ENCODE results near the gene MILR1. TPM values are rescaled to one million over a fixed set of nuclear protein-coding genes. Genes with fewer than 3 reads are reported as not detected.
"Not testable (repeated sequence)": the region's sequence is repeated elsewhere in the genome, so short reads cannot be mapped to it uniquely, and the experiment has no call there.

The MILR1 gene
- total RNA-seq, 1 donor from 2014 or later, result 19.6 TPM

DNA sequence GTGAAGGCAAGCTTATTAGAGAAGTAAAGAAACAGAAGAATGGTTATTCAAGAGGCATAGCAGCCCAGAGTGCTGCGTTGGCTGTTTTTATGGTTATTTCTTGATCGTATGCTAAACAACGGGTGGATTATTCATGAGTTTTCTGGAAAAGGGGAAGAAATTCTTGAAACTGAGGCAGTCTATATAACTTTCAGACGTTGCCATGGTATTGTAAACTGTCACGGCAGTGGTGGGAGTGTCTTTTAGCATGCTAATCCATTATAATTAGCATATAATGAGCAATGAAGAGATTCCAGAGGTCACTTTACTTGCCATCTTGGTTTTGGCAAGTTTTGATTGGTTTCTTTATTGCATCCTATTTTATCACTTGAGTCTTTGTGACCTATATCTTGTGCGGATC lies 17.4 kb upstream of the MILR1 start:
- intact Hi-C loops (cut with DNase I), result no loop called here
- Histone ChIP-seq H3K27me3 (ENCODE audit: low read depth) (no peaks in the 10 kb centered on the region), H3K36me3 (no peaks in the 10 kb centered on the region), H3K9me3 (no peaks in the 10 kb centered on the region), H3K27ac (no peak overlapping the region), H3K4me3 (no peak overlapping the region), H3K4me1 (no peaks in the 10 kb centered on the region)
- TF ChIP-seq, protein P1, sequence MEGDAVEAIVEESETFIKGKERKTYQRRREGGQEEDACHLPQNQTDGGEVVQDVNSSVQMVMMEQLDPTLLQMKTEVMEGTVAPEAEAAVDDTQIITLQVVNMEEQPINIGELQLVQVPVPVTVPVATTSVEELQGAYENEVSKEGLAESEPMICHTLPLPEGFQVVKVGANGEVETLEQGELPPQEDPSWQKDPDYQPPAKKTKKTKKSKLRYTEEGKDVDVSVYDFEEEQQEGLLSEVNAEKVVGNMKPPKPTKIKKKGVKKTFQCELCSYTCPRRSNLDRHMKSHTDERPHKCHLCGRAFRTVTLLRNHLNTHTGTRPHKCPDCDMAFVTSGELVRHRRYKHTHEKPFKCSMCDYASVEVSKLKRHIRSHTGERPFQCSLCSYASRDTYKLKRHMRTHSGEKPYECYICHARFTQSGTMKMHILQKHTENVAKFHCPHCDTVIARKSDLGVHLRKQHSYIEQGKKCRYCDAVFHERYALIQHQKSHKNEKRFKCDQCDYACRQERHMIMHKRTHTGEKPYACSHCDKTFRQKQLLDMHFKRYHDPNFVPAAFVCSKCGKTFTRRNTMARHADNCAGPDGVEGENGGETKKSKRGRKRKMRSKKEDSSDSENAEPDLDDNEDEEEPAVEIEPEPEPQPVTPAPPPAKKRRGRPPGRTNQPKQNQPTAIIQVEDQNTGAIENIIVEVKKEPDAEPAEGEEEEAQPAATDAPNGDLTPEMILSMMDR (IDR thresholded peaks at IDR 0.05), result no peak
- ATAC-seq (no peak), DNase-seq (no peak)

DNA sequence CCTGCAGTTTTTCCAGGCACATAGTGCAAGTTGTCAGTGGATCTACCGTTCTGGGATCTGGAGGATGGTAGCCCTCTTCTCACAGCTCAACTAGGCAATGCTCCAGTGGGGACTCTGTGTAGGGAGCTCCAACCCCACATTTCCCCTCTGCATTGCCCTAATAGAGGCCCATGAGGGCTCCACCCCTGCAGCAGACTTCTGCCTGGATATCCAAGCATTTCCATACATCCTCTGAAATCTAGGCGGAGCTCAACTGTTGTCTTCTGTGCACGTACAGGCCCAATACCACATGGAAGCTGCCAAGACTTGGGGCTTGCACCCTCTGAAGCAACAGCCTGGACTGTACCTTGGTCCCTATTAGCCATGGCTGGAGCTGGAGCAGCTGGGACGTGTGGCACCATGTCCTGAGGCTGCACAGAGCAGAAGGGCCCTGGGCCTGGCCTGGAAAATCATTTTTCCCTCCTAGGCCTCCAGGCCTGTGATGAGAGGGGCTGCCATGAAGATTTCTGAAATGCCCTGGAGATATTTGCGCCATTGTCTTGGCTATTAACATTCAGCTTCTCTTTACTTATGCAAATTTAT lies 10.9 kb upstream of the MILR1 start:
- peaks cover 18% of the 10 kb centered on the region for H3K9me3 ChIP-seq
- TF ChIP-seq, protein P1 (IDR thresholded peaks at IDR 0.05), result no peak
- intact Hi-C loops (cut with DNase I), result no loop called here
- H3K4me1 ChIP-seq, result peaks cover 21% of the 10 kb centered on the region
- no peaks in the 10 kb centered on the region for H3K36me3 ChIP-seq
- no peak overlapping the region for H3K4me3 ChIP-seq
- no peaks in the 10 kb centered on the region for H3K27me3 ChIP-seq (ENCODE audit: low read depth)
- no peak overlapping the region for H3K27ac ChIP-seq
- DNase-seq (no peak), ATAC-seq (no peak)

DNA sequence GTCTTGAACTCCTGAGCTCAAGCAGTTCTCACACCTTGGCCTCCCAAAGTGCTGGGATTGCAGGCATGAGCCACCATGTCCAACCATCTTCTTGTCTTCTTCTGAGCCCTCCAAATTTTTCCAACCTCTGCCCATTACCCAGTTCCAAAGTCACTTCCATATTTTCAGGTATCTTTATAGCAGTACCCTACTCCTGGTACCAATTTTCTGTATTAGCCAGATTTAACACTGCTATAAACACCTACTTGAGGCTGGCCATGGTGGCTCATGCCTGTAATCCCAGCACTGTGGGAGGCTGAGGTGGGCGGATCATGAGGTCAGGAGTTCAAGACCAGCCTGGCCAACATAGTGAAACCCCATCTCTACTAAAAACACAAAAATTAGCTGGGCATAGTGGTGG lies 9.4 kb upstream of the MILR1 start:
- H3K36me3 ChIP-seq; H3K27ac ChIP-seq; ATAC-seq; H3K27me3 ChIP-seq (ENCODE audit: low read depth); H3K4me3 ChIP-seq; DNase-seq; intact Hi-C loops (cut with DNase I): not testable (repeated sequence)
- H3K4me1 ChIP-seq, result peaks cover 29% of the 10 kb centered on the region
- H3K9me3 ChIP-seq, result peaks cover 18% of the 10 kb centered on the region

DNA sequence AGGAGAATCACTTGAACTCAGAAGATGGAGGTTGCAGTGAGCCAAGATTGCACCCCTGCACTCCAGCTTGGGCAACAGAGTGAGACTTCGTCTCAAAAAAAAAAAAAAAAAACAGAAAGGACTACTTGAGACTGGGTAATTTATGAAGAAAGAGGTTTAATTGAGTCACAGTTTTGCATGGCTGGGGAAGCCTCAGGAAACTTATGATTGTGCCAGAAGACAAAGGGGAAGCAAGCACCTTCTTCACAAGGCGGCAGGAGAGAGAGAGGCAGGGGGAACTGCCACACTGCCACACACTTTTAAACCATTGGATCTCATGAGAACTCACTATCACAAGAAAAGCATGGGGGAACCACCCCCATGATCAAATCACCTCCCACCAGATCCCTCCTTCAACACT lies 9.0 kb upstream of the MILR1 start:
- H3K9me3 ChIP-seq, result peaks cover 18% of the 10 kb centered on the region
- intact Hi-C loops (cut with DNase I), result no loop called here
- no peak overlapping the region for H3K27ac ChIP-seq
- no peaks in the 10 kb centered on the region for H3K27me3 ChIP-seq (ENCODE audit: low read depth)
- no peak overlapping the region for H3K4me3 ChIP-seq
- H3K4me1 ChIP-seq, result peaks cover 29% of the 10 kb centered on the region
- ATAC-seq, result no peak
- DNase-seq, result no peak
- H3K36me3 ChIP-seq, result no peaks in the 10 kb centered on the region
- TF ChIP-seq, protein P1 (IDR thresholded peaks at IDR 0.05), result no peak

DNA sequence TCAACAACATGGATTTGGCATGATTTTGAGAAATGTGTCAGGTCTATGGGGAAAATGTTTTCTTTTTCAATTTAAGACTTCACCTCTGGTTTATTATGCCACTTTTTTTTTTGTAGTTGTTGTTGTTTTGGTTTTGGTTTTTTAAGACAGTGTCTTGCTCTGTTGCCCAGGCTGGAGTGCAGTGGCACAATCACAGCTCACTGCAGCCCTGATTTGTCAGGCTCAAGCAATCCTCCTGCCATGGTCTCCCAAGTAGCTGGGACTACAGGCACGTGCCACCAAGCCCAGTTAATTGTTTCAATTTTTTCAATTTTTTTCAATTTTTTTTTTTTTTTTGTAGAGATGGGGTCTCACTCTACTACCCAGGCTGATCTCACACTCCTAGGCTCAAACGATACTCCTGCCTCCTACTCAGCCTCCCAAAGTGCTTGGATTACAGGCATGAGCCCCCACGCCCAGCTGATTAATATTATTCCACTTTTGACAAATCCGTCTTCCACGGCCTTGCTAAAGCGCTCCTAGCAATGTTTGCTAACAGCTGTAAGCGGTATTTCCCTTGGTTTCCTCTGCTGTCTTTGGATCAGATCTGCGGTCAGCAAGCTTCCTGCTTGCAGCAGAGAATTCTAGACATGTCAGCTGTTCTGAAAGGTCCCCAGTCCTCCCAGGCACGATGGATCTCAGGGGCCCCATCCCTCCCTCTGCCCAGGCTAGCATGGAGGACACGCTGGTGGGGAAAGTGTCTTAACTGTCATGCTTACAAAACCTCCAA lies 7.0 kb upstream of the MILR1 start:
- Histone ChIP-seq H3K4me3 (no peak overlapping the region), H3K27me3 (ENCODE audit: low read depth) (no peaks in the 10 kb centered on the region), H3K9me3 (peaks cover 18% of the 10 kb centered on the region), H3K27ac (peak overlapping the region; percentile 71), H3K36me3 (no peaks in the 10 kb centered on the region), H3K4me1 (peaks cover 29% of the 10 kb centered on the region)
- DNase-seq (peak; percentile 53), ATAC-seq (peak; percentile 77 to 81)
- TF ChIP-seq, protein P1 (IDR thresholded peaks at IDR 0.05), result no peak
- intact Hi-C loops (cut with DNase I), result no loop called here

DNA sequence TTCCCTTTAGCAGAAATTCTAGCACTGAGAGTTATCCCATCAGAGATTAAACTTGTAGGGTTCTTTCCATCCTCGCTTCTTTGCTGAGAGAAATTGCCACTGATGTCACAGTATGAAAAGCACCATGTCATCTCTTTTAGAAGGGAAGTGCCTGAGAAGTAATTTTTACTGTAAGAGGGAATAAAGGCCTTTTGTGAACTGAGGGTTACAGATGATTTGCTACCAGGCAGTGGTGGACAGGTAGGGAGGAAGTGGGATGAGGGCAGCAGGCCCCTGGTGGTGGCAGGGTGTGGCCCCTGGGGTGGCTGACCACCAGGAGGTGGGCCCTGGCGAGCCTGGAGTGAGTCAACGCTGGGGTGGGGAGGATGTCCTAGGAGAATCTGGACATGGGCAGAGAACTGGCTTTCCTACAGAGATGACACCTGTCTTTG lies 6.4 kb upstream of the MILR1 start:
- DNase-seq (peak; percentile 54), ATAC-seq (peak; percentile 36 to 50)
- Histone ChIP-seq H3K27me3 (ENCODE audit: low read depth) (no peaks in the 10 kb centered on the region), H3K4me3 (no peak overlapping the region), H3K4me1 (peaks cover 29% of the 10 kb centered on the region), H3K9me3 (peaks cover 14% of the 10 kb centered on the region), H3K27ac (peak overlapping the region; percentile 71), H3K36me3 (no peaks in the 10 kb centered on the region)
- TF ChIP-seq, protein P1 (IDR thresholded peaks at IDR 0.05), result no peak
- intact Hi-C loops (cut with DNase I), result no loop called here
